Liver (tissue), 3 donors: ENCODE results near the gene COMMD1.

Experiments used
- ATF3 ChIP-seq: IDR thresholded peaks from 2 replicates; pipeline ENCODE4 v1.6.1; 2016; ENCODE audit warnings: antibody characterized with exemption
- FOXA2 ChIP-seq: IDR thresholded peaks from 2 replicates; pipeline ENCODE4 v1.6.1; 2016; ENCODE audit warnings: antibody characterized with exemption
- GABPA ChIP-seq, 2 donors: IDR thresholded peaks in 1 of 2; conservative IDR thresholded peaks in 1 of 2; 2 replicates each; pipeline ENCODE4 v1.6.1; 2016; ENCODE audit warnings: antibody characterized with exemption in 2 of 2, mild to moderate bottlenecking in 1 of 2, moderate library complexity in 1 of 2
- JUND ChIP-seq, 2 donors: IDR thresholded peaks; 2 replicates each; pipeline ENCODE4 v1.6.1; 2016; ENCODE audit warnings: antibody characterized with exemption in 2 of 2
- RAD21 ChIP-seq, 2 donors: IDR thresholded peaks; 2 replicates each; pipeline ENCODE4 v1.6.1; 2016; ENCODE audit warnings: antibody characterized with exemption in 2 of 2, mild to moderate bottlenecking in 2 of 2
- RXRA ChIP-seq, 2 donors: IDR thresholded peaks; 2 replicates each; pipeline ENCODE4 v1.6.1; 2017 to 2018; ENCODE audit warnings: antibody characterized with exemption in 2 of 2, mild to moderate bottlenecking in 1 of 2
- SP1 ChIP-seq: IDR thresholded peaks from 2 replicates; pipeline ENCODE4 v1.6.1; 2018; ENCODE audit warnings: antibody characterized with exemption, mild to moderate bottlenecking
- YY1 ChIP-seq: IDR thresholded peaks from 2 replicates; pipeline ENCODE4 v1.6.1; 2016; ENCODE audit warnings: antibody characterized with exemption, mild to moderate bottlenecking
- TF ChIP-seq, protein P1 (sequence below): fragments of 150-350 bp; IDR thresholded peaks from 2 replicates; pipeline ENCODE4 v1.5.1; 2017; ENCODE audit warnings: improper control_type of control experiment, low read depth, low read length; ENCODE audit not compliant: missing input control
- TF ChIP-seq, protein P2 (sequence below): IDR thresholded peaks from 2 replicates; pipeline ENCODE4 v1.6.1; 2016; ENCODE audit warnings: antibody characterized with exemption, mild to moderate bottlenecking
- TF ChIP-seq, protein P3 (sequence below): IDR thresholded peaks from 2 replicates; pipeline ENCODE4 v1.6.1; 2016; ENCODE audit warnings: antibody characterized with exemption
- donor health status: healthy.
- donor health status: healthy.

- TF ChIP-seq RXRA (IDR thresholded peaks at IDR 0.05) (no peak), JUND (IDR thresholded peaks at IDR 0.05) (no peak), ATF3 (no peak), YY1 (no peak), SP1 (no peak), GABPA (IDR thresholded peaks at IDR 0.05 in 1 of 2, conservative IDR thresholded peaks at IDR 0.05 in 1 of 2) (no peak), RAD21 (IDR thresholded peaks at IDR 0.05) (no peak), FOXA2 (no peak)
- TF ChIP-seq, protein P1, sequence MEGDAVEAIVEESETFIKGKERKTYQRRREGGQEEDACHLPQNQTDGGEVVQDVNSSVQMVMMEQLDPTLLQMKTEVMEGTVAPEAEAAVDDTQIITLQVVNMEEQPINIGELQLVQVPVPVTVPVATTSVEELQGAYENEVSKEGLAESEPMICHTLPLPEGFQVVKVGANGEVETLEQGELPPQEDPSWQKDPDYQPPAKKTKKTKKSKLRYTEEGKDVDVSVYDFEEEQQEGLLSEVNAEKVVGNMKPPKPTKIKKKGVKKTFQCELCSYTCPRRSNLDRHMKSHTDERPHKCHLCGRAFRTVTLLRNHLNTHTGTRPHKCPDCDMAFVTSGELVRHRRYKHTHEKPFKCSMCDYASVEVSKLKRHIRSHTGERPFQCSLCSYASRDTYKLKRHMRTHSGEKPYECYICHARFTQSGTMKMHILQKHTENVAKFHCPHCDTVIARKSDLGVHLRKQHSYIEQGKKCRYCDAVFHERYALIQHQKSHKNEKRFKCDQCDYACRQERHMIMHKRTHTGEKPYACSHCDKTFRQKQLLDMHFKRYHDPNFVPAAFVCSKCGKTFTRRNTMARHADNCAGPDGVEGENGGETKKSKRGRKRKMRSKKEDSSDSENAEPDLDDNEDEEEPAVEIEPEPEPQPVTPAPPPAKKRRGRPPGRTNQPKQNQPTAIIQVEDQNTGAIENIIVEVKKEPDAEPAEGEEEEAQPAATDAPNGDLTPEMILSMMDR: no peak
- TF ChIP-seq, protein P2, sequence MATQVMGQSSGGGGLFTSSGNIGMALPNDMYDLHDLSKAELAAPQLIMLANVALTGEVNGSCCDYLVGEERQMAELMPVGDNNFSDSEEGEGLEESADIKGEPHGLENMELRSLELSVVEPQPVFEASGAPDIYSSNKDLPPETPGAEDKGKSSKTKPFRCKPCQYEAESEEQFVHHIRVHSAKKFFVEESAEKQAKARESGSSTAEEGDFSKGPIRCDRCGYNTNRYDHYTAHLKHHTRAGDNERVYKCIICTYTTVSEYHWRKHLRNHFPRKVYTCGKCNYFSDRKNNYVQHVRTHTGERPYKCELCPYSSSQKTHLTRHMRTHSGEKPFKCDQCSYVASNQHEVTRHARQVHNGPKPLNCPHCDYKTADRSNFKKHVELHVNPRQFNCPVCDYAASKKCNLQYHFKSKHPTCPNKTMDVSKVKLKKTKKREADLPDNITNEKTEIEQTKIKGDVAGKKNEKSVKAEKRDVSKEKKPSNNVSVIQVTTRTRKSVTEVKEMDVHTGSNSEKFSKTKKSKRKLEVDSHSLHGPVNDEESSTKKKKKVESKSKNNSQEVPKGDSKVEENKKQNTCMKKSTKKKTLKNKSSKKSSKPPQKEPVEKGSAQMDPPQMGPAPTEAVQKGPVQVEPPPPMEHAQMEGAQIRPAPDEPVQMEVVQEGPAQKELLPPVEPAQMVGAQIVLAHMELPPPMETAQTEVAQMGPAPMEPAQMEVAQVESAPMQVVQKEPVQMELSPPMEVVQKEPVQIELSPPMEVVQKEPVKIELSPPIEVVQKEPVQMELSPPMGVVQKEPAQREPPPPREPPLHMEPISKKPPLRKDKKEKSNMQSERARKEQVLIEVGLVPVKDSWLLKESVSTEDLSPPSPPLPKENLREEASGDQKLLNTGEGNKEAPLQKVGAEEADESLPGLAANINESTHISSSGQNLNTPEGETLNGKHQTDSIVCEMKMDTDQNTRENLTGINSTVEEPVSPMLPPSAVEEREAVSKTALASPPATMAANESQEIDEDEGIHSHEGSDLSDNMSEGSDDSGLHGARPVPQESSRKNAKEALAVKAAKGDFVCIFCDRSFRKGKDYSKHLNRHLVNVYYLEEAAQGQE: no peak
- TF ChIP-seq, protein P3, sequence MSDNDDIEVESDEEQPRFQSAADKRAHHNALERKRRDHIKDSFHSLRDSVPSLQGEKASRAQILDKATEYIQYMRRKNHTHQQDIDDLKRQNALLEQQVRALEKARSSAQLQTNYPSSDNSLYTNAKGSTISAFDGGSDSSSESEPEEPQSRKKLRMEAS: no peak
Measured at GRCh38 chr2:62065243-62065642, 159.8 kb downstream of the COMMD1 start.
